ENCODE data around the gene KRTAP19-3. TPM values are rescaled to one million over a fixed set of nuclear protein-coding genes. Genes with fewer than 3 reads are reported as not detected.

Gene KRTAP19-3
- total RNA-seq, 1 donor from 2014 or later = not detected

DNA sequence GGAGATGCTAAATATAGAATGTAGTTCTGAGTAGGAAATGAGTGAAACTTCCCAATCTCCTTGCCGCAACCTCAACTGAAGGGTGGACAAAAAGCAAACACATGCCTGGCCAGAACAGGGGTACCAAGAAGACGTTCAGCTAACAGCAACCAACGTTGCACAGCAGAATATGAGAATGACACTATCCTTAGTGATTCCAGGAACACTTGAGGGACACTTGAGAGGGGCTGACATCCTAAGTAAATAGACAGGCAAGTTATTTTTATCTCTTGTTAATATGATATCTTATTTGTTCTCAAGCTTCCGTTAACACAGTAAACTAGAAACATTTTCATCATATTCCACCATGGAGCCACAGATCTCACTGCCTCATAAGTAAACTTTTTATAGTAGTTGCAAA, 12.6 kb downstream of the KRTAP19-3 start:
- H3K4me3 Mint-ChIP-seq (ENCODE audit: unreplicated experiment) = no peak overlapping the region
- TF ChIP-seq, protein P1, sequence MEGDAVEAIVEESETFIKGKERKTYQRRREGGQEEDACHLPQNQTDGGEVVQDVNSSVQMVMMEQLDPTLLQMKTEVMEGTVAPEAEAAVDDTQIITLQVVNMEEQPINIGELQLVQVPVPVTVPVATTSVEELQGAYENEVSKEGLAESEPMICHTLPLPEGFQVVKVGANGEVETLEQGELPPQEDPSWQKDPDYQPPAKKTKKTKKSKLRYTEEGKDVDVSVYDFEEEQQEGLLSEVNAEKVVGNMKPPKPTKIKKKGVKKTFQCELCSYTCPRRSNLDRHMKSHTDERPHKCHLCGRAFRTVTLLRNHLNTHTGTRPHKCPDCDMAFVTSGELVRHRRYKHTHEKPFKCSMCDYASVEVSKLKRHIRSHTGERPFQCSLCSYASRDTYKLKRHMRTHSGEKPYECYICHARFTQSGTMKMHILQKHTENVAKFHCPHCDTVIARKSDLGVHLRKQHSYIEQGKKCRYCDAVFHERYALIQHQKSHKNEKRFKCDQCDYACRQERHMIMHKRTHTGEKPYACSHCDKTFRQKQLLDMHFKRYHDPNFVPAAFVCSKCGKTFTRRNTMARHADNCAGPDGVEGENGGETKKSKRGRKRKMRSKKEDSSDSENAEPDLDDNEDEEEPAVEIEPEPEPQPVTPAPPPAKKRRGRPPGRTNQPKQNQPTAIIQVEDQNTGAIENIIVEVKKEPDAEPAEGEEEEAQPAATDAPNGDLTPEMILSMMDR (IDR thresholded peaks at IDR 0.05) = no peak
- H3K9me3 Mint-ChIP-seq (ENCODE audit: unreplicated experiment) = no peaks in the 10 kb centered on the region
- H3K27ac Mint-ChIP-seq (ENCODE audit: unreplicated experiment) = no peak overlapping the region
- H3K27me3 Mint-ChIP-seq (ENCODE audit: unreplicated experiment) = peaks cover 3% of the 10 kb centered on the region
- no peaks in the 10 kb centered on the region for H3K36me3 Mint-ChIP-seq (ENCODE audit: unreplicated experiment)
- no peaks in the 10 kb centered on the region for H3K4me1 Mint-ChIP-seq (ENCODE audit: unreplicated experiment)
- no peak for DNase-seq (ENCODE audit: extremely low spot score, unreplicated experiment)

DNA sequence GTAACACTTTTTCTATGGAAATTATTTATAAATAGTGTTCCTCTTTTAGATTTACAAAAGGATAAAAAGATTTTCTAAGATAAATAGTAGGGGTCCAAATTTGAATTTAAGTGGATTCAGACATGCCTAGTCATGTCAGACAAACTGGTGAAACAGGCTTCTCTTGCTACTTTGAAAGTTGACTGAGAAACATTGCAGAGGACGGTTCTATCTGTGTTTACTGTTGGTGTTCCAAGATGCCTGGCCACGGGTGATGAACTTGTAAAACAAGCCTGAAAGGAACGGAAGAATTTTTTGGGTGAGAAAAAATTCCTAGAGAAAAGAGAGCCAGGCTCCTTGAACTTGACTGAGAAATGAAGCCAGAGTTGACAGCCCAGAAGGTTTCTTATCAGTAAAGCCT, 13.8 kb downstream of the KRTAP19-3 start:
- no peaks in the 10 kb centered on the region for H3K36me3 Mint-ChIP-seq (ENCODE audit: unreplicated experiment)
- TF ChIP-seq, protein P1 (IDR thresholded peaks at IDR 0.05) = no peak
- H3K27ac Mint-ChIP-seq (ENCODE audit: unreplicated experiment) = no peak overlapping the region
- no peak for DNase-seq (ENCODE audit: extremely low spot score, unreplicated experiment)
- no peaks in the 10 kb centered on the region for H3K4me1 Mint-ChIP-seq (ENCODE audit: unreplicated experiment)
- no peaks in the 10 kb centered on the region for H3K9me3 Mint-ChIP-seq (ENCODE audit: unreplicated experiment)
- H3K27me3 Mint-ChIP-seq (ENCODE audit: unreplicated experiment) = peaks cover 3% of the 10 kb centered on the region
- H3K4me3 Mint-ChIP-seq (ENCODE audit: unreplicated experiment) = no peak overlapping the region

DNA sequence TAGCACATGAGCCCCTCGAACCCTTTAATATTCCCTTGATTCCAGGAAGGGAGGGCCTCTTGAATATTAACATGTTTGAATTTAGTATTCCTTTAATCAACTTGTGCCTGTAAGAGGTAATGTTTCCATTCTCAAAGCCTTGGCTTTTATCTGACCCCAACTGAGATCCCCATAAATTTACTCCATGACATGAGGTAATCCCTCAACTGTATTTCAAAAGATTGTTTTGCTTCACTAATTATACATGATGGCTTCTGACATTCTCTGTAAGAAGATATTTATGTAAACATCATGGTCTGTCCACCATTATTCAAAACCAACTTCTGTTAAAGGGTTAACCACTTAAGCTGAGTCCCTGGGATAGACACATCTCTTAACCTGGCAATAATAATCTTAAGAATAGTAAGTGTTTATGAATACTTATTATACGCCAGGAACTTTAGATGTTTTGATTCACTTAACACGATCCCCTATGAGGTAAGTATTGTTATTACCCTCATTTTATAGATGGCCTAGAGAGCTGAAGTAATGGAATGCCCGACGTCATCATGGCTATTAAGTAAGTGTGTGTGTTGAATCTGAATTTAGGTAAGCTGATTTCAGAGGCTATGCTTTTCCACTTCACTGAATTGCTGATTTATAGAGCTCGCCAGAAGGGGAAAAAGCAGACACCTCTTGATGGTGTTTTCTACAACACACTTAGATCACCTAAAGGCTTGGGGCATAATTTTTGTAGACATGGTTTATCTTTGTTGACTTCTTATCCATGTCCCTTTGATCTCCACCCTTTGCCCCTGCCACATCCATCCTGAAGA, 22.7 kb downstream of the KRTAP19-3 start:
- no peak for DNase-seq (ENCODE audit: extremely low spot score, unreplicated experiment)
- Mint-ChIP-seq H3K9me3 (ENCODE audit: unreplicated experiment) (peaks cover 6% of the 10 kb centered on the region), H3K36me3 (ENCODE audit: unreplicated experiment) (no peaks in the 10 kb centered on the region), H3K4me3 (ENCODE audit: unreplicated experiment) (no peak overlapping the region), H3K4me1 (ENCODE audit: unreplicated experiment) (peaks cover 1% of the 10 kb centered on the region), H3K27ac (ENCODE audit: unreplicated experiment) (no peak overlapping the region), H3K27me3 (ENCODE audit: unreplicated experiment) (no peaks in the 10 kb centered on the region)
- TF ChIP-seq, protein P1 (IDR thresholded peaks at IDR 0.05) = no peak

DNA sequence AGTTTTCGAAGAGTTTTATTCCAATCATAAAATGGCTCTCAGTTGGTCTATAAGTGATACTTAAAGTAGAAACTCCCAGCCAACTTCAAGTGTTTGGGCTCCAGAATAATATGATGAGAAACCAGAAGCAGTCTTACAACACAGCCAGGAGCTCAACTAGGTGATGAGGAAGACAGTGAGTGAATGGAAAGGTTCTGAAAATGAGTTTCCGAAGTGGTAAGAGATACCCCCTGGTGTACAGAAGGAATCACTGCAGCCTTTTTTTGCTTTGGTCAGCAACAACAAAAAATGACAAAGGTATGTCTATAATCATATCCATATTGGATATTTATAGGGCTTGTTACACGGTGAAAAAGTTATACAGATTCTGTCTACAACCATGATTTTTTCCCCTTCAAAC, 28.1 kb downstream of the KRTAP19-3 start:
- TF ChIP-seq, protein P1 (IDR thresholded peaks at IDR 0.05) = peak; percentile 54
- Mint-ChIP-seq H3K9me3 (ENCODE audit: unreplicated experiment) (no peaks in the 10 kb centered on the region), H3K36me3 (ENCODE audit: unreplicated experiment) (no peaks in the 10 kb centered on the region), H3K27me3 (ENCODE audit: unreplicated experiment) (no peaks in the 10 kb centered on the region), H3K4me3 (ENCODE audit: unreplicated experiment) (no peak overlapping the region), H3K27ac (ENCODE audit: unreplicated experiment) (no peak overlapping the region), H3K4me1 (ENCODE audit: unreplicated experiment) (no peaks in the 10 kb centered on the region)
- DNase-seq (ENCODE audit: extremely low spot score, unreplicated experiment) = no peak

DNA sequence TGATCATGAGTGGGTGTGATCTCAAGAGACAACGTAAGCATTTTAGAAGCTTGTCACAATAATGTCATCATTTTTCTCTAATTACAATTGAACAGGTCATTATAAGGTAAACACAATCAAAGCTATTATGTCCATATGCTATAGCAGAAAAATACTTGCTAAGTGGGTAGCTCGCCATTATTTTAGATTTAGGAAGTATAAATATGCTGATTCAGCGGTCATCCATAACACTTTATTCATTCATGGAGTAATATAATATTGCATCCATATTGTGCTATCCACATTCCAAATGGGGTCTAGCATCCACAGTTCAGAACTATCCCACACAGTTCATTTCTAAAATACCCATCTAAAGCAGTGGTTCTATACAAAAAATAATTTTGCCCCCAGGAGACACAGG, 43.3 kb downstream of the KRTAP19-3 start:
- no peak overlapping the region for H3K27ac Mint-ChIP-seq (ENCODE audit: unreplicated experiment)
- TF ChIP-seq, protein P1 (IDR thresholded peaks at IDR 0.05) = no peak
- no peaks in the 10 kb centered on the region for H3K36me3 Mint-ChIP-seq (ENCODE audit: unreplicated experiment)
- no peaks in the 10 kb centered on the region for H3K4me1 Mint-ChIP-seq (ENCODE audit: unreplicated experiment)
- H3K4me3 Mint-ChIP-seq (ENCODE audit: unreplicated experiment) = no peak overlapping the region
- DNase-seq (ENCODE audit: extremely low spot score, unreplicated experiment) = no peak
- no peaks in the 10 kb centered on the region for H3K9me3 Mint-ChIP-seq (ENCODE audit: unreplicated experiment)
- H3K27me3 Mint-ChIP-seq (ENCODE audit: unreplicated experiment) = no peaks in the 10 kb centered on the region
